DMS 273 (cell line): Measurements from ENCODE around the gene TBC1D22A.
"Not testable (repeated sequence)": the region's sequence is repeated elsewhere in the genome, so short reads cannot be mapped to it uniquely, and the experiment has no call there.

Source experiments
- DNase-seq: peaks from one replicate; lab custom pipeline; 2025; ENCODE audit not compliant: unreplicated experiment; lab: John Stamatoyannopoulos, UW

Gene TBC1D22A

DNA sequence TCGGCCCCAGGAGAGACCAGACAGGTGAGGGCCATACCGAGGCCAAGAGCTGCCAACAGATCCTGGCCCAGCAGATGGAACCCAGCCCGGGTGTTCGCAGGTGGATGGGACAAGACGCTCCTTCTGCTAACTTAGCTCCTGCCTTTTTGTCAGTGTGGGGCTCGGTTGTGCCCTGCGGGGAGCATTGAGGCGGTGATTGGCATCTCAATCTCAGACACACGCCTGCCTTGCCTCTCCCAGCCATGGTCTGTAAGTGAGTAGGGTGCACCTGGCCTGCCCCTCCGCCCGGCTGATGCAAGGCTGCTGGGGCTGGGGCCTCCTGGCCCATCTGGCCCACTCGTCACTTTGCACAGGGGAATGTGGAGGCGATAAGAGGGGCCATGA is 350.1 kb downstream of the TBC1D22A start:
- DNase-seq: no peak

DNA sequence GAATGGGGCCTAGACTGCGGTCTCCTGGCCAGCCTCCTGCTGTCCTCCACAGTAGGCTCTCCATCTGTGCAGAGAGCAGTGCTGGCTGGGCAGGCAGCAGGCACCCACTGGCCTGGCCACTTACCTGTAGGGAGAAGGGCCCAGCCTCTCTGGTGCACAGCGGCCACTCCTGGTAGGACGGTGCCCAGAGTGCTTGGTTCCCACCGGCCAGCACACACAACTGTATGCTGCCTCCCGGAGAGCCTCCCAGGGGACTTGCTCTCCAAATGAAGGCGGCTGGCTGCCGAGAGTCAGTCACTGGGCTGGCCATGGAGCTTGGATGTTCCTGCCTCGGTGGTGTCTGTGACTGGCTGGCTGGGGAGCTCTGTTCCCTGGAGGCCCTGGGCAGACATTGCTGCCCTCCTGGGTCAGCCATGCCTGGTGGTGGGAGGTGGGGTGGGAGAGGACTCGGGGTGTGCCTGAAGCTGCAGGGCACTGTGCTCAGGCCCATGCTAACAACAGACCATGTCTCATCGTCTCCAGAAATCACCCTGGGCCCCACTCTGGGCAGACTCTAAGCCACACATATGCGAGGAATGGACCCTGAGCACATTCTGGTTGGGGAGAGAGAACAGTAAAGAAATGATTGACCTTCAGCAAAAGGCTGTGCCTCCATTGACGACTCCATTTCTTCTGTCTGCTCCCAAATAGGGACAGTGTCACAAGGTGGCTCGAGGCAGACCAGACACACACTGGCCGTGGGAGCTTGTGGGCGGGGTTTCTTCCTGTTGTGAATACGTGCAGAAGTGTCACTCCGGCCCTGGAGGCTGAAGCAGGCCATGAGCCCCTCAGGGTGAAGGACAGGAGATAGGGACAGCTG is 350.8 kb downstream of the TBC1D22A start:
- no peak for DNase-seq

DNA sequence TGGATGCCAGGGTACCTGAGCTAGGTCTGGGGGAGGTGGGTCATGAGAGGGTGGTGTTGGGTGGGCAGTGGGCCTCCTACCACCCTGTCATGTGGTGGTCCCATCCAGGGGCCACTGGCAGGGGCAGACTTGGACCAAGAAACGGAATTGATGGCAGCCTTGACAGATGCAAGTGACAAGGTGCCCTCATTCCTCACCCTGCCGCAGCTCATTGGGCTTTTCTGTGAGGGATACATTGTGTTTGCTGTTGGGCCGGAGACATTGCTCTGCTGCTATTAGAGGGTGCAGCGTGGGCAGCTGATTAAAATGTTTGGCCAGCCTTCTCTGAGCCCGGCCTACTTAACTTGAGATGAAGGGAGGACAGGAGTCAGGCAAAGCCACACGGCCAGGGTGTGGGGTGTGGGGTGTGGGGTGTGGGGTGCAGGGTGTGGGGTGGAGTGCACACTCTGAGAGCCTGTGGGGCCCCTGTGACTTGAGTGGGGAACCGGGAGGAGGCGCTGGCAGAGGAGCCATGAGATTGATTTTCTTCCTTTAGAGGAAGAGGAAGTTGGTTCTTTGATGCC is 351.5 kb downstream of the TBC1D22A start:
- DNase-seq: no peak

DNA sequence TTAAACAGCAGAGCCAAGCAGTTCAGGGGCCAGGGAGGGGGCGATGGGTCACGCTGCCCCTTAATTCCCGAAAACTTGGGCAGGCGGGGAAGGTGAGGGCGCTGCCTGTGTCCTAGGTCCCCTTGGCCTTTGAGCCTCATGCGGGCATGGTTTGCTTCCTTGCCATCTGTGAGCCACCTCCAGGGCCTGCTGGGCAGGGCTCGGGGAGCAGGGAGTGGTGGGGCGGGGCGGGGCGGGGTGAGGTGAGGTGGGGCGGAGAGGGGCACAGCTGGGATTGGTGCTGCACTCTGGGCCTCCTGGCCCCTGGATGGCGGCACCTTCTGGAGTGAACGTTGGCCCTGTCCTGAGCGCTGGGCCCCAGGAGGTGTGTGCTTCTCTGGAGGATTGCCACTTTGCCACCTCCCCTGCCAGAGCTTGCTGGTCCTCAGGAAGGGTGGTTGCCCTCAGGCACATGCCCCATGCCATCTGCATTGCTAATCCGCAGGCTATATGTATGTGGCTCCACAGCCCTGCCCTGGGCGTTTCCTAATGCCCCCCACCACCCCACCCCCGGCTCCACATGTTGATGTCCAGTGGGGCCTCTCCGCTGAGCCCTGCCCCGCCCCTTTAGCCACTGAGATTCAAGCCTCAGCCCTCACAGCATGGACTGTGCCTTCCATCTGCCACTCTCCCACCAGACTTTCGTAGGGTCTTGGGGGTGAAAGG is 352.5 kb downstream of the TBC1D22A start:
- no peak for DNase-seq

DNA sequence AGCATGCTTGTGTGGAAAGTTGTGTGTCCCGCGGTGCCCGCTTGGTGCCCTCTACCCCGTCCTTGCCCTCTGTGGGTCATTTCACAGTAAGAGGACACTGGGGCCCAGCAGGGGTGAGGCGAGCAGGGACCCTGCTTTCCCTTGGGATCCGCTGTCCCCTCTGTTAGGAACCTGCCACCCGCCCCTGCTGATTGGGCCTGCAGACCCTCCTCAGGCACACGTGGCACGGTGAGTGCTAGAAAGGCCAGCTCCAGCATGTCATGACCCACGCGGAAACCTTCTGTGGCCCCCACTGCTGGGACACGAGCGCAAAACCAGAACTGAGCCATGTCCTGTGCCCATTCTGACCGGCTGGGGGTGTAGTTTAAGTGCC is 353.1 kb downstream of the TBC1D22A start:
- no peak for DNase-seq

DNA sequence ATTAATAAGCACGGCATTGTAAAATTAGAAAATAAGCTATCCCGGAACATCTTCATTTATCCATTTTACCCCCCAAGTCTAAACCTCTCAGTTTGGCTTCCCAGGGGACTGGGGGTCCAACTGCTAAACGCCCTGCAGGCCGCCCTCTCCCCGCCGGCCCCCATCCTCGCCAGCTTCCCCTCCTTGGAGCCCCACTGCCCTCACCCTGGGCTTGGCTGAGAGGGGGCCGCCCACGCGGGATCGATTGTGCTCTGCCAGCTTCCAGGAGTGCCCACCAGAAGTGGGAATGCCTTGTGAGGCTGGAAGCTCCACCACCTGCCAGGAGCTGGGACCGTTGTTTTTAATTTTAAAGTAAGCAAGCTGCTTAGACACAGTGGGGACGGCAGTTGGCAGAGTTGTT is 353.5 kb downstream of the TBC1D22A start:
- DNase-seq: no peak

DNA sequence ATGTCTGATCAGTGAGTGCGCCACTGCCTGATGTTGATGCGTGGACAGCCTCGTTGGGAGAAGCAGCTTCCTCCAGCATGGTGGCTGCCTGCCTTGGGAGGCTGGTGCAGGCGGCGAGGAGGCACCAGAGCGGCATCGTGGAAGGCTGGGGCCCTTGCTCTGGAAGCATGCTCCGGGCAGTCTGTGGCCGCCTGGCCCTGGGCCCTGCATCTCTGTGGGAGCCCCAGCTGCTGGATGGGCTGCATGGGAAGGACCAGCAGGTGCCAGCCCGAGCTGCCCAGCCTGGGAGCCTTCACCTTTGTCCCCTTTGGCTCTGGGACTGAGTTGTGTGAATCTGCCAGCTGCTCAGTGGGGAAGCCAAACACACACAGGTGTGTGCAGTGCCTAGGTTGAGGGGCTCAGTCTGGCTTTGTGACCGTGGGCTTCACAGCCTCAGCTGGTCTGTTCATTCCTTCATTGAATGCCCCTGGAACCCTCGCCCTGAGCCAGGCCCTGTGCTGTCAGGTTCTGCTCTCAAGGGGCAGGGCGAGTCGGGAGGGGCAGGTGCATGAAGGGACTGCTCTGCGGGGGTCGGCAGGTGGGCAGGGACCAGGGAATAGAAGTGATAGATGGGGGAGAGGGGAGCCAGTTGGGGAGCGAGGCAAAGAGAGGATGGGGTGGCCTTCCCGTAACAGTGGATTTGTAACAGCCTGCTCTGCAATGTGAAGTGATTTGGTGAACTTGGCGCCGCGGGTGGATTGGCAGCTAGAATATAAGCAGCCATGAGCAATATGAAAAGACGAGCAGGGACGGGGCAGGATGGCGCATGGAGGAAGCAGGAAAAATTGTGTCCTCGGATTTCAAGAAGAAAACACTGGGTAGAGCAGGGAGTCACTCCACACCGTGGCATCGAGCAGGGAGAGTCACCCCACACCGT is 354.2 kb downstream of the TBC1D22A start:
- DNase-seq: no peak

DNA sequence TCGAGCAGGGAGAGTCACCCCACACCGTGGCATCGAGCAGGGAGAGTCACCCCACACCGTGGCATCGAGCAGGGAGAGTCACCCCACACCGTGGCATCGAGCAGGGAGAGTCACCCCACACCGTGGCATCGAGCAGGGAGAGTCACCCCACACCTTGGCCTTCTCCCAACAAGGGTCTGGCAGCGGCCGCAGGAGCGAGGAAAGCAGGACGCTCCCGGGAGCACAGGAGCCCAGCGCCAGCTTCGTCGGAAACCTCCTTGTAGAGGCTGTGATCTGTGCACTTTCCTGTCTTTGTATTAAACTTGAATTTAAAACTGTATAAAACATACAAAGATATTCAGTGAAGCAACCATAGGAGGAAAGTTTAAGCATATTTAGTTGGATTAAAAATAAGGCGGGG is 355.0 kb downstream of the TBC1D22A start:
- not testable (repeated sequence) for DNase-seq

DNA sequence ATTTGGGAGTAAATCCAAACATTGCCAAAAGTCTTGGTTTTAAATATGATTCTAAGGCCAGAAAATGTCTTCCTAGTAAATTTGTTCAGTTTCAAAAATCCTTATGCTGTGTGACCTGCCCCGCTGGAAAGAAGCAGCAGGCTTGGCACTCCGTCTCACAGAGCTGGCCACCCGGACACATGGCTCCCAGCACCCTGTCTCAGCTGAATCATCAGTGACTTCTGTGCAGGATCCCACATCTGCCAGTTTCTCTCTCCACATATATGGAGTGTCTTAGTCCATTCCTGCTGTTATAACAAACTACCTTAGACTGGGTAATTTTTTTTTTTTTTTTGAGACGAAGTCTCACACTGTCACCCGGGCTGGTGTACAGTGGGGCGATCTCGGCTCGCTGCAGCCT is 356.7 kb downstream of the TBC1D22A start:
- DNase-seq: no peak

DNA sequence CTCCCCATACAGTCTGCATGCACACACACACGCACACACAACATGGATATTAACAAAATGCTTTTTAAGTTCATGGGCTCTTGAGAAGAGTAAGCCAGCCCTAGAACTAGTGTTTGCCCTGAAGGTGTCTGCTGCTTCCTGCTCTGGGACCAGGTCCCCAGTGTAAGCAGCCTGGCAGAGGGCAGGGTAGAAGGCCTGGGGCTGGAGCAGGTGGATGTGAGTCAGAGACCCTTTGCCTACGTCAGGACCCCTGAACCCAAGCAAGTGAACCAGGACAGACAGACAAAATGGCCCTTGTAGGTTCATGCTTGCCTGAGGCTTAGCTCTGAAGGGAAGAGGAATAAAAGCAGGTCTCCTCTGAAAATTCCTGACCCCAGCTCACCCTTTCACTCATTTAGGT is 357.9 kb downstream of the TBC1D22A start:
- DNase-seq: no peak

DNA sequence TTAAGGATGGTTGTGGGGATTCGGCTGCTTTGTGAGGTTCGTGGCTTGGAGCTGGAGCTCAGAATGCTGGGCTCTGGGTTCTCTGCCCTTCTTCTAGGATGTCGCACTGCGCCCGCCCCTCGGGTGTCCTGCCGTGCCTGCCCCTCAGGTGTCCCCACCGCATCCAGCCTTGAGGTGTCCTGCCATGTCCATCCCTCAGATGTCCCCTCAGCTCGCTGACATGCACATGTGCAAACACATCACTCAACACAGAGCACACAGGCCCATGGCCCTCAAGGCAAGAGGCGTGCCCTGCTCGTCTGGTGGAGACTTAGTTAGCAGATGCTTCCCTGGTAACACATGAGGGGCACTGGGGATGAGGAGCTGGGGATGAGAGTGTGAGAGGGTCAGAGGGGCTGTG is 359.3 kb downstream of the TBC1D22A start:
- no peak for DNase-seq

DNA sequence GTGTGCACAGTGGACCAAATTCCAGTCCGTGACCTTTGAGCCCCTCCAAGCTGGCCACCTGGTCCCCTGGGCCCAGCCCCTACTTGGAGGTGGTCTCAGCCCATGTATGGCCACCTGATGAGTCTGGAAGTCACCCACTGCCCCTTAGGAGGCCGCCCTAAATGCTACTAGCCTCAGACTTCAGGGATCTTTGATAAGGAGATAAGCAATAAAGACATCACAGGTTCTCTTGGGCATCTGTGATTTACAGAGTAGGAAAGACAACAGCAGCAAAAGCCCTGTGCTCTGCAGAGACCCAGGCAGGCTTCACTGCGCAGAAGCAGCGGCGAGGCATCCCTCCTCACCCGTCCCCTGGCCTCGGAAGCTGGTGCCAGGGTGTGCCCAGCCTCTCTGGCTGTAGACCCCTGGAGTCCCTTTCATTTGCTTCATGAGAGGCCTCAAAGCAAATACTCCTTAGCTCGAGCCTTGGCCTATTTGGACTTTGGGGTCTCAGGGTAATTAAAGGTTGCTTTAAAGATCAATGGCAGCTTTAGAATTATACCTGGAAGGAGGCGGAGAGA is 360.1 kb downstream of the TBC1D22A start:
- DNase-seq: no peak

DNA sequence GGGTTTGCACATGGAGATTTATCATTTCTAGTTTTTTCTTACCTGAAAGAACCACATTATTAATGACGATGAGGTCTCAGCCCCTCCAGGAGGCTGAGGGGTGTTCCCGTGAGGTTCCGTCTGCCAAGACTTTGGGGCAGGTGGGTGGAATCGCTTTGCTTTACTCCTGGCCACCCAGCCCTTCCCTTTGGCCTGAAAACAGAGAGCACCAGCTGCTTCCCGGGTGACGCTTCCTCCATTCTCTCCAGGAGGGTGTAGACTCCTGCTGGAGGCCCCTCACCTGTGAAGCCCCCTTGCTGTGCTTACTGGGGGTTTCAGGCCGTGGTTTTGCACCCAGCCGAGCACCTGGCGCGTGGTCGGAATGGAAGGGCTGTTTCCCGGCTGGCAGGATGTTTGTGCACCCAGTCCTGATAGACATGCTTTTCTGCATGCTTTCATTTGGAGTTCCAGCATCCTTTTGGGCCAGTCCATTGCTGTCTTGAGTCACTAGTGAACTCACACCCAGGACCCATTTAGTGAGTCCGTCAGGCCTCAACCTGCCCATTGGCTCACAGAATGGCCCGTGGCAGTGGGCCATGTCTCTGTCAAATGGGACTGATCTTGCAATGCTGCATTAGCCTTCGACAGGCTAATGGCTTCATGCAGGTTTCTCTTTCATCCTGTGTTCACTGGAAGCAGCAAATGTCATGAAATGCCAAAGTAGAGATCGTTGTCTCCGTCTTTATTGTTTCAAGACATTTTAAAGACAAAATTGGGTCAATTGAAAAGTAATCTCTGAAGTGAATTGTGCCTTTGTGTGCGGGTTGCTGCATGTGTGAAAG is 360.8 kb downstream of the TBC1D22A start:
- DNase-seq: no peak

DNA sequence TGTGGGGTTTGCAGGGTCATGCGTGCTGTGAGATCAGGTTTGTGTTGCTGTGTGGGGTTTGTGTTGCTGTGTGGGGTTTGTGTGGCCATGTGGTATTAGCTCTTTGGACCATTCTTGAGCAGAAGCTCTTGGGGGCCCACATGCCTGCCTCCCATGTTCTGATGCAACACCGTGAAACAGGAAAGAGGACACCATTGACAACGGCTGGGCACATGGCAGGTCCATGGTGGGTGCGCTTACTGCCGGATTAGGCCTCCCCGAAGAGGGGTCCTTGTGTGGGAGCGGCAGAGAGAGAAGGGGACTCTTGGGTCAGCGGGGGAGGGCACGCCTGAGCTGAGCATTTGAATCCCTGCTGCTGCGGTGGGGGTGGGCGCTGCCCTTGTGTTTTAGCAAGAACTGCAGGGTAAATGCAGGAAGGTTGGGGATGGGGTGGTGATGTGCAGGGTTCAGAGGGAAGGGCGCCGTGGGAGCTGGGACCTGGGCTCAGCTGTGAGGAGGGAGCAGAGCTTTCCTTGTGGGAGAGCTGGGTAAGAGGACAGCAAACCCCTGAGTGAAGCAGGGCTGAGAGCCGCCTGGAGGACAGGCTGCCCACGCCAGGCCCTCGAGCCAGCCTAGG is 361.5 kb downstream of the TBC1D22A start:
- no peak for DNase-seq

DNA sequence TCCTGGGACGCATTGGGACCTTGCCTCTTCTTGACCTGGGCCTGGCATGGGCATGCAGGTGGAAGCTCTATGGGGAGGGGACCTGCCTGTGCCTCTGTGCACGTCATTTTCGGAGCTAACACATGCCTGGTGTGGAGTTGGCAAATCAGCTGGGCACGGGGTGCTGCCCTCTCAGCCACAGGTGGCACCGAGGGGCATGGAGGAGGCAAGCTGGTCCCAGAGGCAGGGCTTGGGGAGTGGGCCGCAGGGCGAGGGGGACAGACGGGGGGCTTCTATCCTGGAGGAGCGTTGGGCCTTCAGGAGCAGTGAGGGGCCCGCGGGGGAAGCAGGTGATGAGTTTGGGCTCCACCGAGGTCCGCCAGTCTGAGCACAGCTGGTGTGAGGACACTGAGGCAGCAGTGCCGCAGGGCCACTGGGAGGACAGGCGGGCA is 362.0 kb downstream of the TBC1D22A start:
- no peak for DNase-seq

DNA sequence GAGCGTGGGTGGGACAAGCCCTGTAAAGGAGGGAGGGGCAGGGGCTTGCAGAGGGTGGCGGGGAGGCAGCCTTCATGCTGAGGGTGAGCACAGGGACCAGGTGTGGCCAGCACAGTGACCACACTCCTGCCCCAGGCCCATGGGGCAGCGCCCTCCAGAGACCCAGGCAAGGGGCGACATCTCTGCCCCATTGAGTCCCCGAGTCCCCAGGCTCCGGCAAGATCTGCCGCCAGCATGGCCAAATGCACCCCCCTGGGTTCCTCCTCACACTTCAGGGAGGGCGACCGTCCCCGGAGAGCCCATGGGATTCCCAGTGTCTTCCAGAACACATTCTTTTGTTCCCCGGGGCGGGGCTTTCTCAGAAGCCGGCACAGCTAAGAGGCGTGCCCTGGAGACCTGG is 362.5 kb downstream of the TBC1D22A start:
- DNase-seq: no peak

DNA sequence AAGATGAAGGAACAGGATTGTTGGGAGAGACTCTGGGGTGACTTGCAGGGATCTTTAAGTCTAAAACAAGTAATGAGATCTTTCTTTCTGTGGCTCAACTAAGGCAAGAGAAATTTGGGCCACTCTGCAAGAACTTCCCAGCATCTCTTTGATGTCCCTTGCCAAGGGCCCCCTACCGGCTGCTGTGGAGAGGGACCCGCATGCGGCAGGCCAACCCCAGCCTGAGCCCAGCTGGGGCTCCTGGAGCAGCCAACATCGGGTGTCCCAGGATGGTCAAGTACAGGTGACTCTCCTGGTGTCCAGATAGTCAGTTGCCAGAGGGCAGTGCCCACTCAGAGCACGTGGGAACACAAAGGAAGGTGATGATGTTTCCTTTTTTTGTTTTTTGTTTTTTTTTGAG is 363.2 kb downstream of the TBC1D22A start:
- DNase-seq: peak; percentile 44

DNA sequence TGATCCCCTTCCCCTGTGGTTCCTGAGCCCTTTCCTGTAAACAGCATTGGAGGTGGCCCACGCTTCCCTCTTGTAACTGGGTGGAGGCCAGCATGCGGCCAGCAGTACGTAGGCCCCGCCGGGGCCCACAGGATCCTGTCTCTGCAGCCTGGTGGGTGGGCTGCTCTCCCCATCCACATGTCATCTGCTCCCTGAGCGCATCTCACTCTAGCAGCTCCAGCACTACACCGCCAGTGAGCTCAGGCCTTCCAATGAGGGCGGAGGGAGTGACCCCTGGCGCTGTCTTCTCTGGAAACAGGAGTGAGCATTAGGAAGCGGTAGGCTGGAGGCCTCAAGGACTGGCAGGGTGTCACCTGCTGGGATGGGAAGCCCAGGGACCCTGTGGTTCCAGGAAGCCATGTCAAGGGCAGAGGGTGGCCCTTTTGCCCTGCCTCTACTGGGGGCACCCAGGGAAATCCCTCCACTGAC is 363.9 kb downstream of the TBC1D22A start:
- DNase-seq: no peak

DNA sequence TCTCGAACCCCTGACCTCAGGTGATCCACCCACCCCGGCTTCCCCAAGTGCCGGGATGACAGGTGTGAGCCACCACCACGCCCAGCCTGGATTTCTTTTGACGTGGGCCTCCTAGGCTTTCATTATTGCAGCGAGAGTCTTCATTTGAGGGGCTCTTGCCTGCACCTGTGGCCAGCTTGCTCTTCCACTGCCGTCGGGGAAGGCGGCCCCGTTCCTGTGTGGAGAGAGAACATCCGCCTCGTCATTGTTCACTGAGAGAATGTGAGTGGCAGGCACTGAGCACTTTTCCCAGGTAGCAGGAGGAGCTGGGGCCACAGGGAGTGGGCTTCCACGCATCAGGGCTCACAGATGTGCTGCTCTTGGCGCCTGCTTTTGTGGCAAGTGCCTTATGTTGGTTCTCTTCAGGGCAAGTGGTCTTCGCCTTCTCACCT is 365.0 kb downstream of the TBC1D22A start:
- DNase-seq: no peak
